HG02973 (cell line): Measurements from ENCODE around the gene AKAP5.
A peak's percentile ranks its signal among the peaks of the same experiment; 100 is the strongest.

Source experiments
- ATAC-seq: cut with Tn5 transposase; IDR thresholded peaks from one replicate; pipeline ENCODE4 v1.9.1; 2021; ENCODE audit warnings: moderate library complexity; ENCODE audit not compliant: unreplicated experiment

The AKAP5 gene

GRCh38 chr14:64465191-64465822, at the start of gene AKAP5:
Gene AKAP5, plus strand, starts transcription at chr14:64465499. Its CDS starts 2,896 bp downstream, at chr14:64468395.
- peak; percentile 64 for ATAC-seq

- ATAC-seq: no peak
These were observed 48.9 kb upstream of the AKAP5 start for GRCh38 chr14:64416348-64416932.

GRCh38 chr14:64417055-64417770, 48.1 kb upstream of the AKAP5 start:
- ATAC-seq: no peak

GRCh38 chr14:64417771-64418125, 47.6 kb upstream of the AKAP5 start:
- no peak for ATAC-seq

GRCh38 chr14:64419003-64419402, 46.3 kb upstream of the AKAP5 start:
- ATAC-seq: no peak

- ATAC-seq: no peak
These were observed 44.1 kb upstream of the AKAP5 start for GRCh38 chr14:64421166-64421565.

- no peak for ATAC-seq
These were observed 43.3 kb upstream of the AKAP5 start for GRCh38 chr14:64422005-64422404.

GRCh38 chr14:64422756-64423155, 42.5 kb upstream of the AKAP5 start:
- no peak for ATAC-seq

GRCh38 chr14:64423987-64424386, 41.3 kb upstream of the AKAP5 start:
- no peak for ATAC-seq

GRCh38 chr14:64434528-64434927, 30.8 kb upstream of the AKAP5 start:
- ATAC-seq: no peak

- ATAC-seq: no peak
These were observed 27.0 kb upstream of the AKAP5 start for GRCh38 chr14:64438181-64438841.

GRCh38 chr14:64439141-64439540, 26.2 kb upstream of the AKAP5 start:
- no peak for ATAC-seq

GRCh38 chr14:64440494-64440893, 24.8 kb upstream of the AKAP5 start:
- ATAC-seq: no peak

GRCh38 chr14:64442300-64442988, 22.9 kb upstream of the AKAP5 start:
- no peak for ATAC-seq

- ATAC-seq: no peak
These were observed 21.2 kb upstream of the AKAP5 start for GRCh38 chr14:64444140-64444539.

GRCh38 chr14:64444984-64445845, 20.1 kb upstream of the AKAP5 start:
- ATAC-seq: peak; percentile 94

GRCh38 chr14:64447876-64448670, 17.2 kb upstream of the AKAP5 start:
- no peak for ATAC-seq

GRCh38 chr14:64450255-64450654, 15.0 kb upstream of the AKAP5 start:
- no peak for ATAC-seq

GRCh38 chr14:64454671-64455070, 10.6 kb upstream of the AKAP5 start:
- ATAC-seq: no peak
